H1 (cell line): Measurements from ENCODE around the gene RBM19.

Experiments
- CTCF ChIP-seq, 3 experiments: IDR thresholded peaks; 1 replicate in 2 of 3; 2 replicates in 1 of 3; pipeline versions ENCODE4 v1.5.1 to v1.6.1; 2011; ENCODE audit warnings: low read length in 3 of 3, mild to moderate bottlenecking in 3 of 3, inconsistent platforms in 2 of 3, low read depth in 1 of 3, moderate library complexity in 1 of 3; ENCODE audit not compliant: insufficient read depth in 1 of 3; ENCODE audit errors: control extremely low read depth in 1 of 3
- TEAD4 ChIP-seq: IDR thresholded peaks from 2 replicates; pipeline ENCODE4 v1.6.1; 2012; ENCODE audit warnings: low read depth, low read length, inconsistent platforms, mixed read lengths
- TF ChIP-seq, protein P1 (sequence below): IDR thresholded peaks from 2 replicates; pipeline ENCODE4 v1.6.1; 2012; ENCODE audit warnings: inconsistent platforms

DNA sequence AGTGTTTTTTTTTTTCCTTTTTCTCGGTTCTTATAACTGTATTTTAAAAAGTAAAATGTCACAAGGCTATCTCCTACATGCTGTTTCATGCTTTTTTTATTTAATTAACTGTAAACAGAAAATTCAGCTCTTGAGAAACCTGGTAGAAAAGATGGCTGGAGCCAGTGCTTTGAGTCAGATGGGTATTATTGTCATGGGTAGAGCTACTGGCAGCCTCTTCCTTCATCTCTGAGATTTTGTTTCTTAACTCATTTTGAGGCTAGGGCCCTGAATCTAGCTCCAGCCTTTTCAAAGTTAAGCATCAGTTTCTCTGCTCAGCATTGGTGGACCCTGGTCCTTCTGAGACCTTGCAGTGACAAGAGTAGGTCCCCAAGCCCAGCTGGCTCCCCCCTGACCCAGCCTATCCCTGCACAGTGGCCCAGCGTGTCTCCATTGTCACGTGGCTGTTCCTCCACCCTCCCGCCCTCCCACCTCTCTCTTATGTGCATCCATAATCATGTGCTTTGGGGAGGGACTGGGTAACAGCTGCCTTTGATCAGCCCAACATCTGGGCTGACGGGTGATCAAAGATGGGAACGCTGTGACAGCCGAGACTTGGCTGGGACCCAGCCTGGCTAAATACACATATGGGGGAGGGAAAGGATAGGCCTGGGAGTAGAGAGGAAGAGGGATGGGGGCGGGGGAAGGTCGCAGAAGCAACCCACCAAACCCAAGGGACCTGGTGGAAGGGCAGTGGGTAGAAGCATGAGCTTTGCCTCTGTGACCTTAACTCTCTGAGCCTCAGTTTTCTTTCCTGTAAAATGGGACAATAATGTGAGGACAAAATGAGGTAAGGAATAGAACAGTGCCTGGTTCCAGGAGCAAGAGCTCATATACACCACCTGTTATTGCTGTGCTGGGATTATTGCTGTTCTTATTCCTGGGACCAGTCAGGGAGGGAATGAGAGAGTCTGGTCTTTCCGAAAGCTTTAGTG is 24.4 kb upstream of the RBM19 start:
- TF ChIP-seq, protein P1, sequence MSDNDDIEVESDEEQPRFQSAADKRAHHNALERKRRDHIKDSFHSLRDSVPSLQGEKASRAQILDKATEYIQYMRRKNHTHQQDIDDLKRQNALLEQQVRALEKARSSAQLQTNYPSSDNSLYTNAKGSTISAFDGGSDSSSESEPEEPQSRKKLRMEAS = no peak
- no peak for TF ChIP-seq TEAD4
- TF ChIP-seq CTCF (IDR thresholded peaks at IDR 0.05; ENCODE audit: control extremely low read depth in 1 of 3, insufficient read depth in 1 of 3, low read depth in 1 of 3, low read length in 3 of 3) = no peak
